Jurkat, Clone E6-1 (cell line): ENCODE data around the gene PRAF2. TPM values are rescaled to one million over a fixed set of nuclear protein-coding genes. Genes with fewer than 3 reads are reported as not detected.

Experiments
- DNase-seq: peaks from one replicate; pipeline ENCODE4 v3.0.0-alpha.2; 2011; ENCODE audit warnings: low read depth, low spot score
- H3K4me3 ChIP-seq: 2 replicates; pipeline ENCODE4 v1.5.1; 2011; ENCODE audit warnings: mild to moderate bottlenecking, low read length, control low read depth, moderate library complexity
- polyA plus RNA-seq: library from polyadenylated mRNA; unstranded; fragments of >200 nt; gene quantifications from one replicate; pipeline ENCODE4 v1.2.1, GENCODE V29; 2012; ENCODE audit warnings: missing spikeins; ENCODE audit not compliant: insufficient read length, insufficient read depth

Gene PRAF2, protein sequence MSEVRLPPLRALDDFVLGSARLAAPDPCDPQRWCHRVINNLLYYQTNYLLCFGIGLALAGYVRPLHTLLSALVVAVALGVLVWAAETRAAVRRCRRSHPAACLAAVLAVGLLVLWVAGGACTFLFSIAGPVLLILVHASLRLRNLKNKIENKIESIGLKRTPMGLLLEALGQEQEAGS
- polyA plus RNA-seq, result 51.5 TPM

DNA sequence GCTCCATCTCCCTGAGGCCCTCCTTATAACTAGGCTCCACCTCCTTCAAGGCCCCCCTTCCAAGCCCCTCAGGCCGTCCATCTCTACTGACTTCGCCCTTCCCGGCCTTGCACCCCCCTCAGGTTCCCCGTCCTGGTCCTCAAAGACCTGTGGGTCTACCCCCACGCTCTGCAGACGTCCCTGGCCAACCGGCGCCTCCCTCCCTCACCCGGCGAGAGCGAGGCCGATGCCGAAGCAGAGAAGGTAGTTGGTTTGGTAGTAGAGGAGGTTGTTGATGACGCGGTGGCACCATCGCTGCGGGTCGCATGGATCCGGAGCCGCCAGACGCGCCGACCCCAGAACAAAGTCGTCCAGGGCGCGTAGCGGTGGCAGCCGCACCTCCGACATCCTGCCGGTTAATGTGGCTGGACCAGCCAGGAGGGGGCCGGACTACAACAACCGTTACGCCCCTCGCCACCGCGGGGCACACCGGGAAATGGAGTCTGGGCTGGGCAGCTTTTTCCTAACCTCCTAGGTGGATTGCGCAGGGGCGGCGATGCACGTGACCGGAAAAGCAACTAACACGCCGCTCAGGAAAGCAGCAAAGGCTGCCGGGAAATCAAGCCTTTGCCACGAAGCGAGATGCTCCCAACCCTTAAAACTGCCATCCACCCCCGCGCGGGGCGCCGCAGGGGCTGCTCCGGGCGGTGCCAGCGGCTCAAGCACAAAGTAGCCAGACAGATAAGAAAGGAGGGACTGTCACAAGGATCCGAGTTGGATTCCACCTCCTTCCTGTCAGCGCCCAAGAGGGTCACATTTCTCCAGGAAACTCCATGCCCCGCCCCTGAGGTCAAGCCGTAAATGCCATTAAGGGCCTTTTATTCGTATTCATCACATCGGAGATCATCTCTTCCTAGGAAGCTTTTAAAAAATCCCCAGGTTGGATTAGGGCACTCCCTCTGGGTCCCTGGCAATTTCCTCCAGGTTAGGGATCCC lies at the start of gene PRAF2:
Gene PRAF2, minus strand, starts transcription at position 402 of the 975 bp plus-strand sequence. Its CDS starts 15 bp downstream, at position 387.
- DNase-seq, result peak; percentile 91
- peak within 1 kb of the TSS; percentile 80 for H3K4me3 ChIP-seq

DNA sequence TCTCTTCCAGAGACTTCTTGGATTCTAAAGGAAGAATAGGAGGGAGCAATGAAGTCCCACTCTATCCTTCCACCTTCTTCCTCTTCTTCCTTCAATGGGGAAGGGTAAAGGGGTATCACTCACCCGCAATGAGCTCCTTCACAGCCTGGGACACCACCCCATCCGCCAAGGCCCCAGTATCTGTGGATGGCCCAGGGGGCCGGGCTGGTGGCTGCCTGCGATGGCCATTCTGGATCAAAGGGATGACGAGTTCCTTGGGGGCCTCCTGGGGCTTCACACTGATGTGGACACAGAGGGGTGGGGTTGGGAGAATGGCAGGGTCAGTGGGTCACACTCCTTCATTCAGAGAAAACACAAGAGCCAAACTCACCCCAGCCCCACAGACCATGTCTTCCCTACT lies 48.7 kb upstream of the PRAF2 start:
- no peak for DNase-seq
- H3K4me3 ChIP-seq, result peak overlapping the region; percentile 85

DNA sequence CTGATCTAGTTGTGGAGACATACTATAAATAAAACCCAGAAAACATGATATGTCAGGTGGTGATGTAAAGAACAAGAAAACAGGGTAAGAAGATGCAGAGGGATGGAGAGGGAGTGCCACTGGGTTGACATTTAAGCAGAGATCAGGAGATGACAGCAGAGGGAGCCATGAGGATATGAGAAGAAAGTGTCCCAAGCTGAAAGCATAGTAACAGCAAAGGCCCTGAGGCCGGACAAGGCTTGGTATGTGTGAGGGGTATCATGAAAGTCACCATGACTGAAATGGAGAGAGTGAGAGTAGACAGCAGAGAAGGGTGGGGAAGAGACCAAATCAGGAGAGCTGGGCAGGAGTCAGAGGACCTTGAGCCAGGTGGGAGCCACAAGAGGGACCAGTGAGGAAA lies 46.3 kb upstream of the PRAF2 start:
- no peak for DNase-seq
- H3K4me3 ChIP-seq, result no peak overlapping the region

DNA sequence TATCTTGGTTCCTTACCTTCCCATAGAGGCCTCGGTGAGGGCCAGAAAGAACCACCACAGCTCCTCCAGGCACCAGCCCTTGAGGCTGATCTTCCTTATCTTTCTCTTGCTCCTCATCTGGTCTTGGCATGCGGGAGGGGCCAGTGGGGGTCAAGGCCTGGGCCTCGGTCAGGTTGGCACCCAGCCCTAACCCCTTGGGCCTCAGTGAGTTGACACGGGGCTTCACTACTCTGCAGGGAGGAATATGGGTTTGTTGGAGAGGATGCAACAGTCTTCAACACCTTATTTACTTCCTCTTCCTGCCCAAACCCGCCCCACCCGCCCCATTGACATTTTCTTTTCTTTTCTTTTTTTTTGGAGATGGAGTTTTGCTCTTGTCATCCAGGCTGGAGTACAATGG lies 43.8 kb upstream of the PRAF2 start:
- H3K4me3 ChIP-seq, result no peak overlapping the region

DNA sequence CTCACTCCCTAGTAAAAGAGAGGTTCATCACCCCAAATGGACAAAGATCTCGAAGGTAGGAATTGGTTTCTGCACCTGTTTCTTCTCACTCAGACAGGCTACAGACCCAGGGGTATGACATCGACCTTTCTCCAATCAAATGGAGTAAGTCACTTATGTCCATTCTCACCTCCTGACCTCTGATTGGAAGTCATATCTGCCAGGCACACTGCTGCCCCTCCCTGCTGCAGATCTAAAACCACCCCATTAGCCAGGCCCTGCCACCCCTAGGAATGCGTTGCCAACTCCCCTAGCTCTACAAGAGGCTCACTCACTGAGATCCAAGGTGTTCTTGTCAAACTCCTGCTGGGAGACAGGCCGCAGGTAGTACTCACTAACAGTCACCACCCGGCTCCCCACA lies 42.9 kb upstream of the PRAF2 start:
- DNase-seq, result no peak
- H3K4me3 ChIP-seq, result no peak overlapping the region

More for the DNA sequence above, 43.8 kb upstream of the PRAF2 start:
- DNase-seq, result no peak

DNA sequence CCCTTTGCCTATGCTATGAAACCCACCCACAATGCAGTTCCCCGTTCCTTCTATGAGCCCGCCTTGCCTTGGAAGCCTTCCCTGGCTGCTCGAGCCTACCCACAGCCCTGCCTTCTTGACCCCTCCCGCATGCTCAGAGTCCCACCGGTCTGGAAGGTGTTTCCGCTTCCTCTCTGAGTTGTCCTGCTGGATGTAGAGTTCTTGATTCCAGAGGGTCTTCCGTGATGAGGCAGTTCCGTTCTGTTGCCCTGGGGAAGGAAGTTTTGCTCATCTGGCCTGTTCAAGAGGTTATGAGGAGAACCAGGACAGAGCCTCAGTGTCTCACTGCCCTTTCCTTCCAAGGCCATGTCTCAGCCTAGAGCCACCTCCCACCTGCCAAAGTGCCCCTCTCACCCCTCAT lies 42.3 kb upstream of the PRAF2 start:
- no peak overlapping the region for H3K4me3 ChIP-seq
- DNase-seq, result no peak

DNA sequence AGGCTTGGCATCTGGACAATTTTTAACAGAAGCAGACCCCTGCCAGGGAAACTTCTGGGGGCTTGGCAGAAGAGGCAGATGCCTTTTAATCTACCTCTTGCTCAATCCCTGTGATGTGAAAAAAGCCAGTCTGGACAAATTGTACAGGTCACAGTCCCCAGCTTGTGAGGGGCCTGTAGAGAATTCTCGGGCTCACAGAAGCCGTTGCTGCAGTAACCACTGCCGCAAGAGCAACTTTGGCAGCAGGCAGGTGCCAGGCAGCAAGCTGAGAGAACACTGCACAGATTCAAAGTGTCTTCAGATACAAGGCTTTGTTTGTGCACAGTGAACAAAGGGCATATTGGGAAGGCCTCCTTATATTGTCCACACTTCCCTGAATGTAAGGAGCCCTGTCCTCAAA lies 38.0 kb upstream of the PRAF2 start:
- no peak overlapping the region for H3K4me3 ChIP-seq
- no peak for DNase-seq

DNA sequence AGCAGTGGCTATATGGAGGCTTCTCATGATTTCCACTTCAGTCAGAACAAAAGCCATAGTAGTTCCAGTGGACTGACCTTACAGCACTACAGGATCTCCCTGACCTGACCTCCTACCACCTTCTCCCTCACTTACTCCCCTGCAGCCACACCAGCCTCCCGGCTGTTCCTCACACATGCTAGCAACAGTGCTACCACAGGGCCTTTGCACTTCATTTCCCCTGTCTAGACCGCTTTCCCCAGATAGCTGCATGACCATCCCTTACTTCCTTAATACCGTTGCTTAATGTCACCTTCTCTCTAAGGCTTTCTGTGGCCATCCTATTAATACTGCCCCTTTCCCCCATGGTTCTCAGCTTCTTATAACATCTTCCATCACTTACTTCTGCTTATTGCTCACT lies 36.6 kb upstream of the PRAF2 start:
- no peak for DNase-seq
- H3K4me3 ChIP-seq, result no peak overlapping the region

DNA sequence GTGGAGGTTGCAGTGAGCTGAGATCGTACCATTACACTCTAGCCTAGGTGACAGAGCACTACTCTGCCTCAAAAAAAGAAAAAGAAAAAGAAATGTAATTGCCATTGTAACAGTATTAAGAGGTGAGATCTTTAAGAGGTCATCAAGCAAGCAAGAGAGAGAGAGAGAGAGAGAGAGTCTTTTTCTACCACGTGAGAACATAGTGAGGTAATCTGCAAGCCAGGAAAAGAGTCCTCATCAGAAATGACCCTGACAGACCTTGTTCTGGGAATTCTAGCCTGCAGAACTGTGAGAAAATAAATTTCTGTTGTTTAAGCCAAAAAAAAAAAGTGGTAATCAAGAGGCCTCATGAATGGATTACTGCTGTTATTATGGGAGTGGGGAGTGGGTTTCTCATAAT lies 34.8 kb upstream of the PRAF2 start:
- DNase-seq, result no peak
- no peak overlapping the region for H3K4me3 ChIP-seq

DNA sequence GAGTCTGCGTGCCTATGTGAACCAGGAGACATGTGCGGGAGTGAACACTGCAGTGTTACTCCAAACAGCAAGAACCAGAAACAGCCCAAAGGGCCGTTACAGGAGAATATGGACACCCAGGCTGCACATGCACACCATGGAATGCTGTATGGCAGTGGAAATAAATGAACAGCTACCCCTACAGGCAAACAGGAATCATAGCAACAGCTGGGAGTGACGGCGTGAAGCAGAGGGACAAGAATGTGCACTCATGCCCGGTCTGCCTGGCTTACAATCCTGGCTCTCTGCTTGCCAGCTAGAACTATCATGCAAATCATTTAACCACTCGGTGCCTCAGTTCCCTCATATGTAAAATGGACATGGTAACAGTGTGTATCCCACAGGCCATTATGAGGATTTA lies 33.1 kb upstream of the PRAF2 start:
- no peak overlapping the region for H3K4me3 ChIP-seq
- no peak for DNase-seq

DNA sequence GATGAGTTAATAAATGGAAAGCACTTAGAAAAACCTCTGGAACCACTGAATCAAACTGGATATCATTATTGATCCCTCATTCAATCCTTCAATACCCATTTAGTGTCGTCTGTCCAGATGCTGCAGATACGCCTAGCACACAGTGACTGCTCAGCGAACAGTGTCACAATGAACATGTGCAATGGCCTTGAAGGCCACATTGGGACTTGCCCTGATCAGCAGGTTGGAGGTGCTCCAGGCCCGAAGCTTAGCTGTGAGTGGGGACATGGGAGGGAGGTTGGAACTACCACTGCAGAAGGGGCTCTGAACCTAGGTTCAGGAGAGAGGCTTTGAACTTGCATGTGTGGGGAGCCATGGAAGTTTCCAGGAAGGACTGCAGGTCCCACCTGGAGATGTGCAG lies 32.5 kb upstream of the PRAF2 start:
- H3K4me3 ChIP-seq, result no peak overlapping the region
- no peak for DNase-seq

DNA sequence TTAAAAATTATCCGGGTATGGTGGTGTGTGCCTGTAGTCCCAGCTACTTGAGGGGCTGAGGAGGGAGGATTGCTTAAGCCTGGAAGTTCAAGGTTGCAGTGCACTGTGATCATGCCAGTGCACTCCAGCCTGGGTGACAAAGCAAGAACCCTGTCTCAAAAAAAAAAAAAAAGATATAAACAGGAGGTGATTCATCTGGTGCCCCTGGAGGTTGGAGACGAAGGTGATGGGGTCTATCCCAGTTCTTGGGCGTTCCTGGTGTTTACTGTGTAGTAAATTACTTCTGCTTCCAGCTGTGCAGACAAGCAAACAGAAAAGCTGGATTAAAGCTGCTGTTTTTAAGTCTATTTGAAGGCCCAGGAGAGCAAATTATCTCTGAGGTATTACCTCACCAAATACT lies 29.8 kb upstream of the PRAF2 start:
- DNase-seq, result no peak
- no peak overlapping the region for H3K4me3 ChIP-seq

DNA sequence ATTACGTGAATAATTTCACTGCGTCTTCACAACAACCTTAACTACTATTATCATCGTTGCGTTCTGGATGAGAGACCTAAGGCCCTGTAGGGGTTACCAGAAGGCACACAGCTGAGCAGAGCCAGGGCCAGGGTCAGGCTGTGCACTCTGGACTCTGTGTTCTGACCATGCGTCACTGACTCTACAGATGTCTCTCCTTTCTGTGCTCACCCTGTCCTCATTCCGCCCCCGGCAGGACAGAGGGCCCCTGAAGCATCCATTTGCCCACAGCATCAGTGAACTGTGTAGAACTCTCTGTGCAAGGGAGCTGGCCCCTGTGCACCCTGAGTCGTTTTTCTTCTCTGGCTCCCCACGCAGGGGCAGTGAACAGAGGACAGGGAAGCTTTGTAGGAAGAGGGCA lies 28.4 kb upstream of the PRAF2 start:
- H3K4me3 ChIP-seq, result no peak overlapping the region; the same call in 1 of the 2 replicates
- DNase-seq, result no peak

DNA sequence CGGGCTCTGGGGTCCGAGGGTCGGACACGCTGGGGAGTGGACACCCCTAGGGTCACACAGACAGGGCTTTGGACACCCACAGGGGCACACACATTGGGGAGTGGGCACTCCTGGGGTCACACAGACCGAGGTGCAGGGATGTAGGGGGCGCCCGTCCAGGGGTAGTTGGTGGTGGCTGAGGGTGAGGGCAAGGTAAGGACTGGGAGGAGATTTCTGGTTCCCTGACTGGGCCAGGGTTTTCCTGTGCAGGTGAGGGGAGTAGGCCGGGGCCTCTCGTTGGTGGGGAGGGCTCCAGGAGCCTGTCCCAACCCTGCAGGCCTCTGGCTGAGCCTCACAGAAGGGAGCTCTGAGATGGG lies 27.8 kb upstream of the PRAF2 start:
- H3K4me3 ChIP-seq, result peak overlapping the region; percentile 81
- no peak for DNase-seq

DNA sequence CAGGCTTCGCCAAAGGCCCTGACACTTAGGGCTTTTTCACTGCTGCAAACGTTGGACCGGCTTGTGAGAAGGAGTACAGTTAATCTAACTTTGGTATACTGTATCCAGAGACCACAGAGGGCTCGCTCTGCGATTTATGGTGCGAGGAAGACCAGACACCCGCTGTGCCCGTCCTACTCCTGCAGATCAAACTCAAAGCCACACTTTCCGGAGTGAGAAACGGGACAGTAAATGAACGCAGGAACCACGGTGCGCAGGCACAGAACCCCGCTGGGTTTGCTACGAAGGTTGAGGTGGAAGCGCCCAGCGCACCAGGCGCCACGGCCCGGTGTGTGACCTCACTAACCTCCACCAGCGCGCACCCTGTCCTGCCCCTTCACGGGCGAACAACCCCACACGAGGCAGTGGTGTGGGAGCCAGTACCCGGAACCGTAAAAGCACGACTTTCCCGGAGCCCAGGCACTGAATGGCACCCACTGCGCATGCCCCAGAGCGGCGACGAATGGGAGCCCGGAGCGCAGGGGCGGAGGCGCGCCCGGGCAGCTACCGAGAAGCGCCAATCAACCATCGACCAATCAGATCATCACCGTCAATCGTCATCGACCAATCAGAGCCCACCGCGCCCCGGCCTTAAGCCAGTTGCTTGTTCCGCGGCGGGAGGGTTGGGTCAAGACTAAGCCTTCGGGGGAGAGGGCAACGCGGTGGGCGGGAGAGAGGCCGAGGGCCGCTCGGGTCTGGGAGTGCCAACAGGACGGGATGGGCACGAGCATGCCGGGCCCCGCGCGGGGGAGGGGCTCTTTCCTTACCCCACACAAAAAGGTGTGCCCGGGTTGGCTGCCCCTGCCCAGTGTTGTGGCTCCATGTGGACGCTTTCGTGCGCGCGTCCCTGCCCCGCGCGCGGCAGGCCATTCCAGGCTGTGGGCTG lies 27.2 kb upstream of the PRAF2 start:
- H3K4me3 ChIP-seq, result peak overlapping the region; percentile 81
- peak; percentile 90 for DNase-seq

DNA sequence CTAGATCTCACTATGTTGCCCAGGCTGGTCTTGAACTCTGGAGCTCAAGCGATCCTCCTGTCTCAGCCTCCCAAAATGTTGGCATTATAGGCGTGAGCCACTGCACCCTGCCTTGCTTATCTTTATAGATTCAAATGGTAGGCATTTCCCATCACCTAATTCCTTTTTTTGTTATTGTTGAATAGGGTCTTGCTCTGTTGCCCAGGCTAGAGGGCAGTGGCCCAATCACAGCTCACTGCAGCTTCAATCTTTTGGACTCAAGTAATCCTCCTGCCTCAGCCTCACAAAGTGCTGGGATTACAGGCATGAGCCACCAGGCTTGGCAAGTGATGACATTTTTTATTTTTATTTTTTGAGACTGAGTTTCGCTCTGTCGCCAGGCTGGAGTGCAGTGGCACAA lies 22.6 kb upstream of the PRAF2 start:
- no peak for DNase-seq
- no peak overlapping the region for H3K4me3 ChIP-seq

DNA sequence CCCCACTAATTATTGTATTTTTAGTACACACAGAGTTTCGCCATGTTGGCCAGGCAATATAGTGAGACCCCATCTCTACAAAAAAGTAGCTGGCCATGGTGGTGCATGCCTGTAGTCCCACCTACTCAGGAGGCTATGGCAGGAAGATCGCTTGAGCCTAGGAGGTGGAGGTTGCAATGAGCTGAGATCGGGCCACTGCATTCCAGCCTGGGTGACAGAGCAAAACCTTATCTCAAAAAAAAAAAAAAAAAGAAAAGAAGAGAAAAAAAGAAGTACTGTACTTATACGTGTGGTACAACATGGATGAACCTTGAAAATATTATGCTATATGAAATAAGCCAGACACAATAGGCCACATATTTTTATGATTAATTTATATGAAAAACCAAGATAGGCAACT lies 15.8 kb upstream of the PRAF2 start:
- DNase-seq, result no peak
- H3K4me3 ChIP-seq, result no peak overlapping the region

DNA sequence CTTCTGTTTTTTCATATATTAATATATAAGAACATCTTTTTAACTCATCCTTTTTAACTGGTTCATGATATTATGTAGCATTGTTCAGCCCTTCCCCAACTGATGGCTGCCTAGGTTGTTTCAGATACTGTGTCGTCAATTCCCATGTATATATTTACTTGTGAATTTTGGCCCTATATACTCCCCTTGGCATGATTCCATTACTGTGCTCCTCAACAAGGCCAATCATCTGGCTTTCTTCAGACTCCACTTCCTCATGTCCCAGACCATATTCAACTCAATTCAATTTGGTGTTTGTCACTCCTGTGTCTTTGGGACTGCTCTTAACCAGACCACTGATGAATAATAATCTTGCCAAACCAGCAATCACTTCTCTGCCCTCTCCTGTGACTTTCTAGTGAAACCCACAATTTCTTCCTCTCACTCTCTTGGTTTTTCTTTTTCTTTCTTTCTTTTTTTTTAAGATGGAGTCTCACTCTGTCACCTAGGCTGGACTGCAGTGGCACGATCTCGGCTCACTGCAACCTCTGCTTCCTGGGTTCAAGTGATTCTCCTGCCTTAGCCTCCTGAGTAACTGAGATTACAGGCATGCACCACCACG lies 8.6 kb upstream of the PRAF2 start:
- no peak for DNase-seq
- no peak overlapping the region for H3K4me3 ChIP-seq
